Lower leg skin (tissue), 4 donors: ENCODE data around the gene ASB16. TPM values are rescaled to one million over a fixed set of nuclear protein-coding genes. Genes with fewer than 3 reads are reported as not detected.

Experiments
- DNase-seq, 2 donors: peaks; one replicate each; pipeline ENCODE4 v3.0.0-alpha.2; 2019; ENCODE audit warnings: low spot score in 2 of 2
- H3K4me3 ChIP-seq: fragments of 200-600 bp; sonication (generic); 2 replicates; pipeline ENCODE4 v1.5.1; 2017; ENCODE audit warnings: mild to moderate bottlenecking, low read depth; ENCODE audit not compliant: poor library complexity, severe bottlenecking
- POLR2A ChIP-seq, 2 donors: fragments of 450-650 bp; IDR thresholded peaks; one replicate each; pipeline ENCODE4 v1.6.1; 2016 to 2017; ENCODE audit warnings: antibody characterized with exemption in 2 of 2, mild to moderate bottlenecking in 1 of 2, moderate library complexity in 1 of 2
- WGBS, 2 donors: methylation state at CpG; one replicate each; pipeline ENCODE4 v1.1.5; 2018; 5-methylcytosine and 5-hydroxymethylcytosine counted together
- intact Hi-C: fragments of 100-400 bp; cut with DNase I; formaldehyde crosslinking; loops from one replicate; pipeline ENCODE4 v1.15.0; 2023; ENCODE audit warnings: low total_unique reads
- total RNA-seq, 4 donors: library from RNA; depleted of rRNA; stranded (reverse); fragments of >200 nt; gene quantifications; one replicate each; pipeline ENCODE4 v1.1.0, GENCODE V29; 2016
- TF ChIP-seq, protein P1 (sequence below), 3 donors: fragments of 450-650 bp; IDR thresholded peaks; one replicate each; pipeline ENCODE4 v1.5.1; 2016; ENCODE audit warnings: antibody characterized with exemption in 3 of 3, mild to moderate bottlenecking in 3 of 3, moderate library complexity in 2 of 3

The ASB16 gene
- total RNA-seq, 4 donors from 2014 or later = 1.1 TPM; not detected in 3

DNA sequence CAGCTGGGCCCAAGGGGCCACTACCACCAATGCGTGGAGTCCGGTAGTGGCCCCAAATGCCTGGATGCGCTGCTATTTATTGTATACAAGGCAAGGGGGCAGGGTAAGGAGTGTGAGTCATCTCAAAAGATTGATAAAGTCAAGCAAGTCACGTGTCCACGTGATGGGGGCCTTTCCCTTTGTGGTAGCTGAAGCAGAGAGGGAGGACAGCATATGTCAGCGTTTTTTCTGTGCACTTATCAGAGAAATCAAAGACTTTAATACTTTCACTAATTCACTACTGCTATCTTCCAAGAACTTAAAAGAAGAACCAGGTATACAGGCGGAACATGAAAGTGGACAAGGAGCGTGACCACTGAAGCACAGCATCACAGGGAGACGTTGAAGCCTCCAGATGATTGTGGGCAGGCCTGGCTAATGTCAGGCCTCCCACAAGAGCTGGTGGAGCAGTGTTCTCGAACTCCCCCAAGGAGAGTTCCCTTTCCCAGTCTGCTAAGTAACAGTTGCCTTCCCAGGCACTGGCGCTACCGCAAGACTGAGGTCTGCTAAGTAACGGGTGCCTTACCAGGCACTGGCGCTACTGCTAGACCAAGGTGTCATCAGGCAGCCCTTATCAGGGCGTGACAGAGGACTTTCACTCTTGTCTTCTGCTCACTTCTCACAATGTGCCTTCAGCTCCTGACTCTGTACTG is 10.8 kb upstream of the ASB16 start:
- WGBS, 2 donors = 86 to 91% methylated on average over 15 of the region's 15 CpGs
- intact Hi-C loops = no loop called here
- no peak for DNase-seq
- no peak overlapping the region for H3K4me3 ChIP-seq
- no peak for TF ChIP-seq POLR2A (IDR thresholded peaks at IDR 0.05)
- TF ChIP-seq, protein P1, sequence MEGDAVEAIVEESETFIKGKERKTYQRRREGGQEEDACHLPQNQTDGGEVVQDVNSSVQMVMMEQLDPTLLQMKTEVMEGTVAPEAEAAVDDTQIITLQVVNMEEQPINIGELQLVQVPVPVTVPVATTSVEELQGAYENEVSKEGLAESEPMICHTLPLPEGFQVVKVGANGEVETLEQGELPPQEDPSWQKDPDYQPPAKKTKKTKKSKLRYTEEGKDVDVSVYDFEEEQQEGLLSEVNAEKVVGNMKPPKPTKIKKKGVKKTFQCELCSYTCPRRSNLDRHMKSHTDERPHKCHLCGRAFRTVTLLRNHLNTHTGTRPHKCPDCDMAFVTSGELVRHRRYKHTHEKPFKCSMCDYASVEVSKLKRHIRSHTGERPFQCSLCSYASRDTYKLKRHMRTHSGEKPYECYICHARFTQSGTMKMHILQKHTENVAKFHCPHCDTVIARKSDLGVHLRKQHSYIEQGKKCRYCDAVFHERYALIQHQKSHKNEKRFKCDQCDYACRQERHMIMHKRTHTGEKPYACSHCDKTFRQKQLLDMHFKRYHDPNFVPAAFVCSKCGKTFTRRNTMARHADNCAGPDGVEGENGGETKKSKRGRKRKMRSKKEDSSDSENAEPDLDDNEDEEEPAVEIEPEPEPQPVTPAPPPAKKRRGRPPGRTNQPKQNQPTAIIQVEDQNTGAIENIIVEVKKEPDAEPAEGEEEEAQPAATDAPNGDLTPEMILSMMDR (IDR thresholded peaks at IDR 0.05) = no peak

DNA sequence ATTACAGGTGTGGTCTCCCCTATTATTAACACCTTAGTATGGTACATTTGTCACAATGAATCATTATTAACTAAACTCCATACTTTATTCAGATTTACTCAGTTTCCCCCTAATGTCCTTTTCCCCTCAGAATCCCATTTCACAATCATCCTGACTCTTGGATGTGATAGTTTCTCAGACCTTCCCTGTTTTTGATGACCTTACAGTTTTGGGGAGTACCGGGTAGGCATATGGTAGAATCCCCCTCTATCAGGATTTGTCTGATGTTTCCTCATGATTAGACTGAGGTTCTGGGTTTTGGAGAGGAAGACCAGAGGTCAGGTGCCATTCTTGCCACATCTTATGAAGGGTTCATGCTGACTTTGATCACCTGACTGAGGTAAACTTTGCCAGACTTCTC is 6.0 kb upstream of the ASB16 start:
- 95 to 96% methylated on average over 1 of the region's 1 CpG for WGBS, 2 donors
- no peak for TF ChIP-seq POLR2A (IDR thresholded peaks at IDR 0.05)
- TF ChIP-seq, protein P1 (IDR thresholded peaks at IDR 0.05) = no peak
- no peak overlapping the region for H3K4me3 ChIP-seq
- no peak for DNase-seq
- intact Hi-C loops = no loop called here

DNA sequence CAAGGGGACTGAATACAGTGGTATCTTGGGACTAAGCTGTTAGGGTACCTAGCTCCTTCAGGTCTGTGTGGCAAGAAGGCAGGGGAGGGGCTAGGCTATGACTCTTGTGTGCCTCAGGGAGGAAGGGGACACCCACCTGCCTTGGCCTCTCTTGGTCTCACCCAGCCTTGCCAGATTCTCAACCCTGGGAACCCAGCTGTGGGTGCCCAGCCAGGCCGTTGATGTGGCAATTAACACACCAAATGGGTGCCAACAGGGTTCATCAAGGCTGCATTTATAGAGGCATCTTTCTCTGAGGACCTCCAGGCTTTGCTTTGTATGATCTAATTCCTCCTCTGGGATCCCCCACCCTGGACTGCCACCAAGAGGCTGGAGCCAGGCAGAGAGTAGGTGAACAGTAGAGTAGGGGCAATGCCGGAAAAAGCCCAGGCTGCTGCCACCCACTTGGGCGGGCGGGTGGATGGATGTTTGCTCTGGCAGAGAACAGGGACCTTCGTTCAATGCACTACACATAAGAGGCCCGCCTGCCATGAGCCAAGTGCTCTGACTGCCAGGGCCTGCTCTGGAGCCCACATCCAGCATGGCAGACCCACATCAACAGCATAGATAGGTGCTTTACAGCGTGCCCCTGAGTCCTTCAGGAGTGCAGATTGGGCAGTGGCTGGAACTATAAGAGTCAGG is 3.2 kb upstream of the ASB16 start:
- DNase-seq = no peak
- TF ChIP-seq, protein P1 (IDR thresholded peaks at IDR 0.05) = no peak
- TF ChIP-seq POLR2A (IDR thresholded peaks at IDR 0.05) = no peak
- H3K4me3 ChIP-seq = no peak overlapping the region
- intact Hi-C loops = no loop called here
- WGBS, 2 donors = 75 to 80% methylated on average over 7 of the region's 7 CpGs

DNA sequence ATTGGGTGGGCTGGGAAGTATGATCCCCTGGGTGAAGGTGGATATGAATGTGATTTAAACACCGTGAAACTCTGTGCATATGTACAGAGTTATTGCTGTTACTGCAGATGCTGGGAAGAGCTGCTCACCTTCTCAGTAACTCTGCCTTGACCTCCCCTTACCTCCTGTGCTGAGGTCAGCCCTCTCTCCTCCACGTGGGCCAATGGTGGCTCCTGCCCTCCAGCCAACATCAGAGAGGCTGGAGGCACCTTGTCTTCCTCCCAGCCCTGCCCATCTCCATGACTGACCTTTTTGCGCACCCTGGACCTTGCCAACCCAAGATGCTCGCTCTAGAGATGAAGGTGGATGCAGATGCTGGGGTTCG is 387 bp upstream of the ASB16 start:
- TF ChIP-seq POLR2A (IDR thresholded peaks at IDR 0.05) = no peak
- TF ChIP-seq, protein P1 (IDR thresholded peaks at IDR 0.05) = no peak
- WGBS, 2 donors = 64 to 71% methylated on average over 5 of the region's 5 CpGs
- intact Hi-C loops = no loop called here
- H3K4me3 ChIP-seq = no peak overlapping the region
- DNase-seq = no peak

DNA sequence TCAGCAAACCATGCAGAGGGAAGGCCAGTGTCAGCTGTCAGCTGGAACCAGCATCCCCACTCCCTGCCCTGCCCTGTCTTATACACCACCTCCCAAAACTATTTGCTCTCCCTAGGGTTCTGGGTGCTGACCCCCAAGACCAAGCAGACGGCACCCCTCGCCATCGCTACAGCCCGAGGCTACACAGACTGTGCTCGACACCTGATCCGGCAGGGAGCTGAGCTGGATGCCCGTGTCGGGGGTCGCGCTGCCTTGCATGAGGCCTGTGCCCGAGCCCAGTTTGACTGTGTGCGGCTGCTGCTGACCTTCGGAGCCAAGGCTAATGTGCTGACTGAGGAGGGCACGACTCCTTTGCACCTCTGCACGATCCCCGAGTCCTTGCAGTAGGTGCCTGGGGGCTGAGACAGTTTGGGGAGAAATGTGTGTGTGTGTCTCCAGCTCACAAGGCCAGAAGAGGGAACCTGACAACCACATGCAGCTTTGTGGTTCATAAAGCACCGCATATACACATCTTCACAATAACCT is 1.5 kb downstream of the ASB16 start:
- TF ChIP-seq, protein P1 (IDR thresholded peaks at IDR 0.05) = no peak
- TF ChIP-seq POLR2A (IDR thresholded peaks at IDR 0.05) = no peak
- DNase-seq = no peak
- 70 to 78% methylated on average over 16 to 17 of the region's 17 CpGs for WGBS, 2 donors
- intact Hi-C loops = no loop called here
- H3K4me3 ChIP-seq = no peak overlapping the region
